ENCODE measurements around the gene MFSD2B. TPM values are rescaled to one million over a fixed set of nuclear protein-coding genes. Genes with fewer than 3 reads are reported as not detected.
"Not testable (repeated sequence)": the region's sequence is repeated elsewhere in the genome, so short reads cannot be mapped to it uniquely, and the experiment has no call there.

MFSD2B gene
- total RNA-seq, 6 experiments from 2014 or later = 0.07 to 0.62 (median 0.22) TPM; not detected in 3

- H3K36me3 ChIP-seq = no peaks in the 10 kb centered on the region
- H3K27me3 ChIP-seq = no peaks in the 10 kb centered on the region
- intact Hi-C loops (cut with DNase I) = no loop called here
- DNase-seq (no peak), ATAC-seq (peak; percentile 9 to 20 (median 12))
- WGBS (ENCODE audit: insufficient coverage, low coverage, low lambda C conversion rate, missing lambda C conversion rate) = 40% methylated on average over 3 of the region's 9 CpGs
- peak overlapping the region; percentile 32 to 51 (median 34) for H3K4me3 ChIP-seq
- H3K9me3 ChIP-seq = no peaks in the 10 kb centered on the region
- TF ChIP-seq CTCF (IDR thresholded peaks at IDR 0.05) (no peak), POLR2A (IDR thresholded peaks at IDR 0.05) (no peak)
- no peak overlapping the region for H3K27ac ChIP-seq
- peaks cover 0 to 11% (median 0%) of the 10 kb centered on the region in 4 donors for H3K4me1 ChIP-seq
Observed at GRCh38 chr2:24009367-24009679, 562 bp upstream of the MFSD2B start.

GRCh38 chr2:24010477-24011249, 778 bp downstream of the MFSD2B start:
- Histone ChIP-seq H3K36me3 (no peaks in the 10 kb centered on the region), H3K27me3 (no peaks in the 10 kb centered on the region), H3K9me3 (no peaks in the 10 kb centered on the region), H3K4me1 (peaks cover 0 to 11% (median 0%) of the 10 kb centered on the region in 4 donors), H3K27ac (no peak overlapping the region), H3K4me3 (peak overlapping the region in 1 of 3 donors; percentile 51)
- TF ChIP-seq POLR2A (IDR thresholded peaks at IDR 0.05) (no peak), CTCF (IDR thresholded peaks at IDR 0.05) (no peak)
- intact Hi-C loops (cut with DNase I) = no loop called here
- WGBS (ENCODE audit: insufficient coverage, low coverage, low lambda C conversion rate, missing lambda C conversion rate) = 75% methylated on average over 4 of the region's 37 CpGs
- DNase-seq = no peak
- peak in 1 of 4 donors; percentile 44 for ATAC-seq

- Histone ChIP-seq H3K4me3 (no peak overlapping the region), H3K27ac (no peak overlapping the region), H3K4me1 (peaks cover 0 to 11% (median 0%) of the 10 kb centered on the region in 4 donors), H3K27me3 (no peaks in the 10 kb centered on the region), H3K36me3 (no peaks in the 10 kb centered on the region), H3K9me3 (no peaks in the 10 kb centered on the region)
- intact Hi-C loops (cut with DNase I) = no loop called here
- DNase-seq = no peak
- 62% methylated on average over 6 of the region's 7 CpGs for WGBS (ENCODE audit: insufficient coverage, low coverage, low lambda C conversion rate, missing lambda C conversion rate)
- TF ChIP-seq POLR2A (IDR thresholded peaks at IDR 0.05) (no peak), CTCF (IDR thresholded peaks at IDR 0.05) (no peak)
- no peak for ATAC-seq
Observed at GRCh38 chr2:24011250-24012104, 1.6 kb downstream of the MFSD2B start.

GRCh38 chr2:24012521-24013188, 2.8 kb downstream of the MFSD2B start:
- Histone ChIP-seq H3K27ac (no peak overlapping the region), H3K36me3 (no peaks in the 10 kb centered on the region), H3K4me1 (peaks cover 0 to 11% (median 0%) of the 10 kb centered on the region in 4 donors), H3K9me3 (no peaks in the 10 kb centered on the region), H3K27me3 (no peaks in the 10 kb centered on the region), H3K4me3 (no peak overlapping the region)
- 62% methylated on average over 9 of the region's 9 CpGs for WGBS (ENCODE audit: insufficient coverage, low coverage, low lambda C conversion rate, missing lambda C conversion rate)
- TF ChIP-seq POLR2A (IDR thresholded peaks at IDR 0.05) (no peak), CTCF (IDR thresholded peaks at IDR 0.05) (no peak)
- intact Hi-C loops (cut with DNase I) = no loop called here
- no peak for DNase-seq
- ATAC-seq = no peak

- H3K4me3 ChIP-seq; H3K4me1 ChIP-seq; H3K27ac ChIP-seq; H3K9me3 ChIP-seq; ATAC-seq; intact Hi-C loops (cut with DNase I); H3K36me3 ChIP-seq; DNase-seq; H3K27me3 ChIP-seq: not testable (repeated sequence)
- 73% methylated on average over 3 of the region's 6 CpGs for WGBS (ENCODE audit: insufficient coverage, low coverage, low lambda C conversion rate, missing lambda C conversion rate)
Observed at GRCh38 chr2:24014902-24015301, 5.0 kb downstream of the MFSD2B start.

Data from right lobe of liver (tissue), 6 donors.